ENCODE data around the gene SLC25A44. TPM values are rescaled to one million over a fixed set of nuclear protein-coding genes. Genes with fewer than 3 reads are reported as not detected.

The SLC25A44 gene
- total and polyA plus RNA-seq, 2 of the 8 experiments (the other 6 are each of a cell fraction or from before 2014, with no cell fraction given): 23.4 to 32.1 TPM

- TF ChIP-seq CEBPB (IDR thresholded peaks at IDR 0.05; ENCODE audit: low read depth, low read length) (no peak), BRCA1 (IDR thresholded peaks at IDR 0.05; ENCODE audit: low read depth, low read length) (no peak), TAF7 (optimal IDR thresholded peaks at IDR 0.05; ENCODE audit: borderline replicate concordance, low read depth, low read length) (no peak), SIX5 (IDR thresholded peaks at IDR 0.05; ENCODE audit: low read depth, low read length) (no peak), EP300 (IDR thresholded peaks at IDR 0.05; ENCODE audit: borderline replicate concordance in 1 of 2, low read depth in 2 of 2, low read length in 2 of 2) (no peak), GABPA (IDR thresholded peaks at IDR 0.05; ENCODE audit: borderline replicate concordance, insufficient read depth, low read length) (no peak), CHD1 (IDR thresholded peaks at IDR 0.05; ENCODE audit: low read depth, low read length) (no peak)
Observed at GRCh38 chr1:156196445-156196844, 2.5 kb downstream of the SLC25A44 start (continued).
